Osteocyte (in vitro differentiated cells): ENCODE measurements around the gene CDK5RAP2. TPM values are rescaled to one million over a fixed set of nuclear protein-coding genes. Genes with fewer than 3 reads are reported as not detected.

Experiments used
- DNase-seq: peaks from one replicate; pipeline ENCODE4 v3.0.0; 2021; ENCODE audit warnings: mixed read lengths; ENCODE audit not compliant: unreplicated experiment; ENCODE audit errors: extremely low spot score
- H3K27ac Mint-ChIP-seq: one replicate; pipeline ENCODE4 v1.8.0; 2021; ENCODE audit warnings: mild to moderate bottlenecking, mixed read lengths; ENCODE audit not compliant: unreplicated experiment
- H3K27me3 Mint-ChIP-seq: one replicate; pipeline ENCODE4 v1.8.0; 2021; ENCODE audit warnings: mixed read lengths; ENCODE audit not compliant: unreplicated experiment
- H3K36me3 Mint-ChIP-seq: one replicate; pipeline ENCODE4 v1.8.0; 2021; ENCODE audit warnings: mixed read lengths; ENCODE audit not compliant: unreplicated experiment
- H3K4me1 Mint-ChIP-seq: one replicate; pipeline ENCODE4 v1.8.0; 2021; ENCODE audit warnings: mixed read lengths; ENCODE audit not compliant: unreplicated experiment
- H3K4me3 Mint-ChIP-seq: one replicate; pipeline ENCODE4 v1.8.0; 2021; ENCODE audit warnings: mild to moderate bottlenecking, moderate library complexity, mixed read lengths; ENCODE audit not compliant: unreplicated experiment
- H3K9me3 Mint-ChIP-seq: one replicate; pipeline ENCODE4 v1.8.0; 2021; ENCODE audit warnings: mixed read lengths; ENCODE audit not compliant: unreplicated experiment
- total RNA-seq: library from RNA; stranded (reverse); gene quantifications from 2 replicates; pipeline ENCODE4 v1.2.1, GENCODE V29; 2021
- TF ChIP-seq, protein P1 (sequence below): fragments of 200-600 bp; sonication (generic); IDR thresholded peaks from 2 replicates; pipeline ENCODE4 v1.5.0; 2021; ENCODE audit warnings: antibody characterized with exemption, mild to moderate bottlenecking, moderate library complexity

The CDK5RAP2 gene
- total RNA-seq, 1 donor from 2014 or later: 48.7 TPM

DNA sequence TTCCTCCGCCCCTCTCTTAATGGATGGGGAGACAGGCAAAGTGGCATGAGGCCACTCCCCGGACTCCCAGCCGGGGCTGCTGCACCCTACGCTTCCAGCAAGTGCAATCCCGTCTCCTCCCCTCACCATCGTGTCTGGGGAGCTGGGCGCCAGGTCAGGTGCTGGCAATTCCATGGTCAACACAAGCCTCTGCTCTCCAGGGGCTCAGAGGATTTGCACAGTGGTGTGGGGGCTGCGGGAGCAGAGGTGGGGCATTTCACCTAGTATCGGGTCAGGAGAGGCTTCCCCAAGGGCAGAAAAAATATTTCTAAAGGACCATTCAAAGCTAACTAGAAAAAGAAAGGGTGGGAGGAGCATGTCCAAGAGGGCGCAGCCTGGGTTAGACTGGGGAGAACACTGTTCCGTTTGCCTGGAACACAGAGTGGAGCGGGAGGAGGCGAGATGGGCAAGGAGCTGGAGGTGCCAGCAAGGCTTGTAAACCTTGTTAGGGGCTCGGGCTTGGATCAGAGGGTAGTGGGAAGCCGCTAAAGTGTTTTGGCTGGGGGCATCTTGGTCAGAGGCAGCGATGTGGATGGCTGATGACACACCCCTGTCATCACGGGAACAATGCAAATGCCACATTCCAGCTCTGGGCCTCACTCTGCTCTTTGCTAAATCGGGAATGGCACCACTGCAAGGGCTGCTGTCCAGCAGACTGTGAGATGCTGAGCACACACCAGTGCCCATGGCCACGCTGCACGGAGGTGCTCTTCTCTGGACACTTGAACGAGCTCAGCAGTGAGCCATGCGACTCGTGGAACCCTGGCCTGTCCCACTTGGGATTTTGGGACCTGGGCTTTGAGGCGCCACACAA, 191.7 kb downstream of the CDK5RAP2 start:
- Mint-ChIP-seq H3K27me3 (no peaks in the 10 kb centered on the region), H3K36me3 (peaks cover 17% of the 10 kb centered on the region), H3K9me3 (no peaks in the 10 kb centered on the region), H3K4me3 (no peak overlapping the region), H3K27ac (no peak overlapping the region), H3K4me1 (peaks cover 48% of the 10 kb centered on the region)
- DNase-seq: no peak
- TF ChIP-seq, protein P1, sequence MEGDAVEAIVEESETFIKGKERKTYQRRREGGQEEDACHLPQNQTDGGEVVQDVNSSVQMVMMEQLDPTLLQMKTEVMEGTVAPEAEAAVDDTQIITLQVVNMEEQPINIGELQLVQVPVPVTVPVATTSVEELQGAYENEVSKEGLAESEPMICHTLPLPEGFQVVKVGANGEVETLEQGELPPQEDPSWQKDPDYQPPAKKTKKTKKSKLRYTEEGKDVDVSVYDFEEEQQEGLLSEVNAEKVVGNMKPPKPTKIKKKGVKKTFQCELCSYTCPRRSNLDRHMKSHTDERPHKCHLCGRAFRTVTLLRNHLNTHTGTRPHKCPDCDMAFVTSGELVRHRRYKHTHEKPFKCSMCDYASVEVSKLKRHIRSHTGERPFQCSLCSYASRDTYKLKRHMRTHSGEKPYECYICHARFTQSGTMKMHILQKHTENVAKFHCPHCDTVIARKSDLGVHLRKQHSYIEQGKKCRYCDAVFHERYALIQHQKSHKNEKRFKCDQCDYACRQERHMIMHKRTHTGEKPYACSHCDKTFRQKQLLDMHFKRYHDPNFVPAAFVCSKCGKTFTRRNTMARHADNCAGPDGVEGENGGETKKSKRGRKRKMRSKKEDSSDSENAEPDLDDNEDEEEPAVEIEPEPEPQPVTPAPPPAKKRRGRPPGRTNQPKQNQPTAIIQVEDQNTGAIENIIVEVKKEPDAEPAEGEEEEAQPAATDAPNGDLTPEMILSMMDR: no peak

DNA sequence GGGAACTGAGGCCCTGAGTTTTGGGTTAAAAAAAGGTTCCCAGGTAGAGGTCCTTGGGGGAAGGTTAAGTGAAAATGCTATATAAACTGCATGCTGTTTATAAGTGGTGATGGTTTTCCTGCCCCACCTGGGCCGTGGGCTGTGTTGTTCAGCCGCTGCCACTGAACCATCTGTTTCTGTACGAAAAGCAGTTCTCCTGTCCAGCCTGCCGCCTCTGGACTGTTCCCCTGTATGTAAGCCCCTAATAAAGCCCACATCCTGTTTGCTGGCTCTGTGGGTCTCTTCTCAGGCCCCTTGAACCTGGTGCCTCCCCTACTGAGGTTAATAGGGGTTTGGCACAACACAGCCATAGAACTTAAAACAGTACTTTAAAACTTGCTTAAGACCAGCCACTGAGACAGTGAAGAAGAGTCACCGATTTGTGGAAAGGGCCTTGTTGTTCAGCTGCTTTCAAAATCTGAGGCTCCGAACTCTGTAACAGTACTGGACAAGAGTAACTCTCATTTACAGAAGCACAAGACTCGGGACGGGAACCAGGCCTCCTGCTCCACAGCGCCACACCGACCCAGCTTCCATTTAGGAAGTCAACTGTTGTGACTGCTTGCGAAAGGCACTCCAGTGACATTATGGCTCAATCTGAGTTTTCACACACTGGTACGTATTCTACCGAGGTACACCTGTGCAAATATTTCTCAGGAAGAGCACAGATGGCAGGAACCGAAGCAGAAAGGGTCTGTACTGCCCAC, 192.5 kb downstream of the CDK5RAP2 start:
- Mint-ChIP-seq H3K27ac (peak overlapping the region; percentile 75), H3K4me1 (peaks cover 46% of the 10 kb centered on the region)
- TF ChIP-seq, protein P1: no peak

DNA sequence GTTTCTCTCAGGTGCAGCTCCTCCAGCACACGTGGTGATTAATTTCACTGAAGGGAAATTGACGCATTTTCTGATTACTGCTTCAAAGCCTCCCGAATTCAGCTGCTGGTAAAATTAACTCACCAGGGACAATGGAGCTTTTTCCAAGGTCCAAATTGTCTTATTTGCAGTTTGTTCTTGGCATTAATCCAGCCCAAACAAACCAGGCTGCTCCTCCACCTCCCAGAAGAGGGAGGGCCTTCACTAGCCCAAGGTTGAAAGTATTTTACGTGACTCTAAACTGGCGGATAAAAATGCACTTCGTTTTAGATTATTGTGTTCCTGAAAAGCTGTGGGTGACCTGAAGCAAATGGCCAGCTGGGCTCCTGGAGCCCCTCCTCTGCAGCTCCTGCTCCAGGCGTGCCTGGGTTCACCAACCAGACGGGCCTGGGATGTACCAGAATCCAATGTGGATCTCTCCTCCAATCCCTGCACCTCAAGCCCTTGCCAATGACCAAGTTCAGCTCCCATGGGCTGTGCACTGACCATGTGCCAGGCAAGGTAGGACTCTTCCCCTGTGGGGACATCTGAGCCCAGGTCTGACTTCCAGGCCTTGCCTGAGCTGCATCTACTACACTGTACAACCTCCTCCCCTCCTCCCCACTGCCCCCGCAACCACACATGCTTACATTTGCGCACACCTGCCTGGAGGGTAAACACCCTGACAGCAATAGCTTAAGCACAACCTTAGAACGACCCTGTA, 193.4 kb downstream of the CDK5RAP2 start:
- Mint-ChIP-seq H3K9me3 (no peaks in the 10 kb centered on the region), H3K36me3 (peaks cover 7% of the 10 kb centered on the region), H3K4me3 (peak overlapping the region; percentile 16), H3K4me1 (peaks cover 46% of the 10 kb centered on the region), H3K27ac (peak overlapping the region; percentile 75), H3K27me3 (no peaks in the 10 kb centered on the region)
- TF ChIP-seq, protein P1: no peak
- DNase-seq: no peak

More for the DNA sequence above, 192.5 kb downstream of the CDK5RAP2 start:
- no peak for DNase-seq
- Mint-ChIP-seq H3K36me3 (peaks cover 9% of the 10 kb centered on the region), H3K27me3 (no peaks in the 10 kb centered on the region), H3K9me3 (no peaks in the 10 kb centered on the region), H3K4me3 (no peak overlapping the region)

DNA sequence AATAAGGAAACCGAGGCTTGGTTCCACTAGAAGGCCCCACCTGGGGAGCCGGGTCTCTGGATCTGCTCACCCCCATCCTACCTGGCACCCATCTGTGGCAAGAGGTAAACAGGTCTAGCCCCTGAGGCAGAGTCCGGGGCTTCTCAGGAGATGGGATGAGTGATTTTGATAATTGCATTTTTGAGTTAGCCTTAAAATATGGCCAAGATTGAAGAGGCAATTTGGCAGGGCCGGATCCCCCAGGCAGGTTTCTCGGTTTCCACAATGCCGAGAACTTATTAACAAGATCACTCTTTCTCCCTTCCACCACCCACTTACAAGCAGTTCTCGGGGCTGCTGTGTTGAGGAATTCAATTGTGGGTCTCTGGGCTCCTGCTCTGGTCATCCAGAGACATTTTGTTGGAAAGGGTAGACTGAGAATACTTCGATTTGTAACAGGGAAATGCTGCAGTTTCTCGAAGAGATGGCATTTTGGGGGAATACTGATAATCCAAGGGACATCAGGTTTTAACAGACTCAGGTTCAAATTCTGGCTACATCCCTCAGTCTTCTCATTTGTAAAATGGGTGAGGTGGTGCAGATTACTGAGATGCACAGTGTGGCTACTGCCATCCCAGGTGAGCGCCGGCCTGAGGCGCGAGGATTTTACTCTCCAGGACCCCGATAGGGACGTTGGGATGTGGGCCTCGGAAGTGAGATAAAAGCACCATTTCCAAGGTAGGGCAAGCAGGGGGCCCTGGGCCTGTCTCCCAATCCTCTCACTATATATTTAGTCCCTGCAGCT, 194.2 kb downstream of the CDK5RAP2 start:
- Mint-ChIP-seq H3K9me3 (no peaks in the 10 kb centered on the region), H3K4me3 (no peak overlapping the region), H3K27me3 (no peaks in the 10 kb centered on the region), H3K27ac (peak overlapping the region; percentile 91), H3K4me1 (peaks cover 46% of the 10 kb centered on the region), H3K36me3 (peaks cover 6% of the 10 kb centered on the region)
- TF ChIP-seq, protein P1: no peak
- no peak for DNase-seq
